ENCODE results near the gene SPEM2.

Gene SPEM2

GRCh38 chr17:7425316-7425715, at the start of gene SPEM2:
Gene SPEM2 (plus strand): TSS chr17:7425616. CDS start chr17:7425689, 73 bp downstream.
- no peak for TF ChIP-seq FOXP2 (optimal IDR thresholded peaks at IDR 0.05; ENCODE audit: control extremely low read depth, extremely low read length, insufficient read depth)
- TF ChIP-seq POLR2AphosphoS5 (IDR thresholded peaks at IDR 0.05; ENCODE audit: borderline replicate concordance, low read depth, low read length): no peak
- TF ChIP-seq EZH2 (IDR thresholded peaks at IDR 0.05): no peak
- H3K9ac ChIP-seq (ENCODE audit: insufficient read length): no peak within 1 kb of the TSS

GRCh38 chr17:7379134-7379533, 46.3 kb upstream of the SPEM2 start:
- no peak for DNase-seq (ENCODE audit: low read depth, low spot score)
- H3K27ac ChIP-seq: no peak overlapping the region
- no peaks in the 10 kb centered on the region for H3K9me3 ChIP-seq (ENCODE audit: low read depth, low read length)
- H3K36me3 ChIP-seq (ENCODE audit: insufficient read depth, low read length): no peaks in the 10 kb centered on the region
- no peak overlapping the region for H3K9ac ChIP-seq (ENCODE audit: insufficient read length)
- TF ChIP-seq EZH2 (IDR thresholded peaks at IDR 0.05): no peak
- H3K4me3 ChIP-seq: no peak overlapping the region

More at GRCh38 chr17:7425316-7425715, at the start of gene SPEM2:
- H3K36me3 ChIP-seq (ENCODE audit: insufficient read depth, low read length): no peaks in the 10 kb centered on the region
- DNase-seq (ENCODE audit: low read depth, low spot score): no peak
- H3K4me3 ChIP-seq: no peak within 1 kb of the TSS
- H3K27ac ChIP-seq: no peak within 1 kb of the TSS
- H3K9me3 ChIP-seq (ENCODE audit: low read depth, low read length): no peaks in the 10 kb centered on the region

DNA sequence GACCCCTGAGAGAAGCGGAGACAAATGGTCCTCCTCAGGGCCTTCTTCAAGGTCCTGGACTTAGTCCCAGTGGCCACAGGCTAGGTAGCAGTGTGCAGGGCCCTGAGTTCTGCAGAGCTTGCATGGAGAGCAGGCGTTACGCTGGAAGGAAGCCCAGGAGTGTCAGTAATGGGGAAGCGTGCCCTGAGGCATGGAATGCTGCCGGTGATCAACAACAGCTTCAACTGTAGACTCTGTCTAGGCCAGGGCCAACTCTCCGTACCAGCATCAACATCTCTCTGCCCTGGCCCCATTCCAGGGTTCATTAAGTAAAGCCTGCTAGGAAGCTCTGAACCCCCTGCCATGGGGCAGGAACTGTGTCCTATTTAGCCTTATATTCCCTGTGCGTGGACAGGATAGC, 45.1 kb upstream of the SPEM2 start:
- H3K4me3 ChIP-seq: no peak overlapping the region
- H3K9ac ChIP-seq (ENCODE audit: insufficient read length): no peak overlapping the region
- H3K27ac ChIP-seq: no peak overlapping the region

GRCh38 chr17:7380855-7381683, 44.3 kb upstream of the SPEM2 start, which contains the start of gene TNK1:
Gene TNK1 (plus strand): TSS chr17:7381089. CDS start chr17:7382927, 1,838 bp downstream.
- no peak within 1 kb of the TSS for H3K27ac ChIP-seq
- no peak within 1 kb of the TSS for H3K4me3 ChIP-seq
- H3K9ac ChIP-seq (ENCODE audit: insufficient read length): no peak within 1 kb of the TSS
- TF ChIP-seq POLR2AphosphoS5 (IDR thresholded peaks at IDR 0.05; ENCODE audit: borderline replicate concordance, low read depth, low read length): no peak
- TF ChIP-seq EZH2 (IDR thresholded peaks at IDR 0.05): no peak
- TF ChIP-seq FOXP2 (optimal IDR thresholded peaks at IDR 0.05; ENCODE audit: control extremely low read depth, extremely low read length, insufficient read depth): no peak
- no peaks in the 10 kb centered on the region for H3K9me3 ChIP-seq (ENCODE audit: low read depth, low read length)
- no peaks in the 10 kb centered on the region for H3K36me3 ChIP-seq (ENCODE audit: insufficient read depth, low read length)
- no peak for DNase-seq (ENCODE audit: low read depth, low spot score)

More for the DNA sequence above, 45.1 kb upstream of the SPEM2 start:
- H3K9me3 ChIP-seq (ENCODE audit: low read depth, low read length): no peaks in the 10 kb centered on the region
- no peaks in the 10 kb centered on the region for H3K36me3 ChIP-seq (ENCODE audit: insufficient read depth, low read length)
- no peak for TF ChIP-seq POLR2AphosphoS5 (IDR thresholded peaks at IDR 0.05; ENCODE audit: borderline replicate concordance, low read depth, low read length)
- TF ChIP-seq EZH2 (IDR thresholded peaks at IDR 0.05): no peak
- no peak for TF ChIP-seq FOXP2 (optimal IDR thresholded peaks at IDR 0.05; ENCODE audit: control extremely low read depth, extremely low read length, insufficient read depth)
- DNase-seq (ENCODE audit: low read depth, low spot score): no peak

DNA sequence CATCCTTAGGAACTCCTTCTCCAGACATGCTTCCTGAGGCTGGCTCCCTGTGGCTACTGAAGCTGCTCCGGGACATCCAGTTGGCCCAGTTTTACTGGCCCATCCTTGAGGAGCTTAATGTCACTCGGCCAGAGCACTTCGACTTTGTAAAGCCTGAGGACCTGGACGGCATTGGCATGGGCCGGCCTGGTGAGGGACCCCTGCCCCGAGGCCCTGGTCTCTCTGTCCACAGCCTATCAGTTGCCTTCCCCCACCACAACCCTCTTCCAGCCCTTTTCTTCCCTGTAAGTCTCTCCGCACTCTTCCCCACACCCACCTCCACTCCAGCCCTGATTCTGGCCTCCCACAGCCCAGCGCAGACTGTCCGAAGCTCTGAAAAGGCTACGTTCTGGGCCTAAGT, 42.5 kb upstream of the SPEM2 start:
- H3K27ac ChIP-seq: no peak overlapping the region
- TF ChIP-seq FOXP2 (optimal IDR thresholded peaks at IDR 0.05; ENCODE audit: control extremely low read depth, extremely low read length, insufficient read depth) (no peak), POLR2AphosphoS5 (IDR thresholded peaks at IDR 0.05; ENCODE audit: borderline replicate concordance, low read depth, low read length) (no peak), EZH2 (IDR thresholded peaks at IDR 0.05) (no peak)
- H3K9ac ChIP-seq (ENCODE audit: insufficient read length): no peak overlapping the region
- H3K9me3 ChIP-seq (ENCODE audit: low read depth, low read length): no peaks in the 10 kb centered on the region
- DNase-seq (ENCODE audit: low read depth, low spot score): no peak
- no peak overlapping the region for H3K4me3 ChIP-seq
- H3K36me3 ChIP-seq (ENCODE audit: insufficient read depth, low read length): no peaks in the 10 kb centered on the region

DNA sequence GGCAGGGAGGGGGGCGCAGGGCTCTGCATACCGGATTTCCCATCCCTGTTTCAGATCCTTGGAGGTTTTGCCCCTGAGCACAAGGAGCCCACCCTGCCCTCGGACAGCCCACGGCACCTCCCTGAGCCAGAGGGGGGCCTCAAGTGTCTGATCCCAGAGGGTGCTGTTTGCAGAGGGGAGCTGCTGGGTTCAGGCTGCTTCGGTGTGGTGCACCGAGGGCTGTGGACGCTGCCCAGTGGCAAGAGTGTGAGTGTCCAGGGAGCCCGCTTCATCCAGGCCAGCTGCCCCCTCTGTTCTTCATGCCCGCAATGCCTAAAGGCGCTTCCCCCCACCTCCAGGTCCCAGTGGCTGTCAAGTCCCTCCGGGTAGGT, 42.1 kb upstream of the SPEM2 start:
- H3K9me3 ChIP-seq (ENCODE audit: low read depth, low read length): no peaks in the 10 kb centered on the region
- TF ChIP-seq POLR2AphosphoS5 (IDR thresholded peaks at IDR 0.05; ENCODE audit: borderline replicate concordance, low read depth, low read length): no peak
- TF ChIP-seq FOXP2 (optimal IDR thresholded peaks at IDR 0.05; ENCODE audit: control extremely low read depth, extremely low read length, insufficient read depth): no peak
- no peak for TF ChIP-seq EZH2 (IDR thresholded peaks at IDR 0.05)
- H3K9ac ChIP-seq (ENCODE audit: insufficient read length): no peak overlapping the region
- H3K36me3 ChIP-seq (ENCODE audit: insufficient read depth, low read length): no peaks in the 10 kb centered on the region
- H3K27ac ChIP-seq: no peak overlapping the region
- H3K4me3 ChIP-seq: peak overlapping the region; percentile 79; the same call in 1 of the 2 replicates
- no peak for DNase-seq (ENCODE audit: low read depth, low spot score)

- Histone ChIP-seq H3K9me3 (ENCODE audit: low read depth, low read length) (no peaks in the 10 kb centered on the region), H3K4me3 (peak overlapping the region; percentile 79), H3K27ac (no peak overlapping the region), H3K9ac (ENCODE audit: insufficient read length) (peak overlapping the region; percentile 63), H3K36me3 (ENCODE audit: insufficient read depth, low read length) (no peaks in the 10 kb centered on the region)
- no peak for DNase-seq (ENCODE audit: low read depth, low spot score)
- no peak for TF ChIP-seq EZH2 (IDR thresholded peaks at IDR 0.05)
- no peak for TF ChIP-seq FOXP2 (optimal IDR thresholded peaks at IDR 0.05; ENCODE audit: control extremely low read depth, extremely low read length, insufficient read depth)
- TF ChIP-seq POLR2AphosphoS5 (IDR thresholded peaks at IDR 0.05; ENCODE audit: borderline replicate concordance, low read depth, low read length): peak; percentile 28; the same call in 1 of the 2 replicates
These were observed 41.5 kb upstream of the SPEM2 start for GRCh38 chr17:7383742-7384488.

- no peak for DNase-seq (ENCODE audit: low read depth, low spot score)
- TF ChIP-seq FOXP2 (optimal IDR thresholded peaks at IDR 0.05; ENCODE audit: control extremely low read depth, extremely low read length, insufficient read depth): no peak
- no peak for TF ChIP-seq POLR2AphosphoS5 (IDR thresholded peaks at IDR 0.05; ENCODE audit: borderline replicate concordance, low read depth, low read length)
- TF ChIP-seq EZH2 (IDR thresholded peaks at IDR 0.05): no peak
- no peaks in the 10 kb centered on the region for H3K36me3 ChIP-seq (ENCODE audit: insufficient read depth, low read length)
- no peak overlapping the region for H3K27ac ChIP-seq
- H3K9ac ChIP-seq (ENCODE audit: insufficient read length): no peak overlapping the region
- peak overlapping the region; percentile 79 for H3K4me3 ChIP-seq
- no peaks in the 10 kb centered on the region for H3K9me3 ChIP-seq (ENCODE audit: low read depth, low read length)
These were observed 40.8 kb upstream of the SPEM2 start for GRCh38 chr17:7384489-7385081.

Data from SK-N-MC (cell line).